Subcutaneous abdominal adipose tissue (tissue), 5 donors: ENCODE results near the gene CCR8.
A peak's percentile ranks its signal among the peaks of the same experiment; 100 is the strongest.

ENCODE experiments used
- H3K27ac ChIP-seq: one replicate; pipeline ENCODE4 v1.7.0; 2013; ENCODE audit warnings: low read depth, mild to moderate bottlenecking, inconsistent platforms, low read length, moderate library complexity
- H3K27me3 ChIP-seq, 5 donors: one replicate each; pipeline ENCODE4 v1.7.0; 2013; ENCODE audit warnings: low read length in 5 of 5, inconsistent platforms in 1 of 5; ENCODE audit not compliant: control insufficient read depth in 5 of 5, insufficient read depth in 4 of 5
- H3K36me3 ChIP-seq, 5 donors: one replicate each; pipeline ENCODE4 v1.7.0; 2013; ENCODE audit warnings: low read length in 5 of 5; ENCODE audit not compliant: control insufficient read depth in 5 of 5, insufficient read depth in 5 of 5
- H3K4me1 ChIP-seq, 5 donors: one replicate each; pipeline ENCODE4 v1.7.0; 2013; ENCODE audit warnings: low read length in 5 of 5, mild to moderate bottlenecking in 3 of 5, moderate library complexity in 1 of 5; ENCODE audit not compliant: control insufficient read depth in 5 of 5, insufficient read depth in 5 of 5
- H3K4me3 ChIP-seq, 5 donors: one replicate each; pipeline ENCODE4 v1.7.0; 2013; ENCODE audit warnings: low read length in 5 of 5, low read depth in 1 of 5
- H3K9ac ChIP-seq, 5 donors: one replicate each; pipeline ENCODE4 v1.7.0; 2013; ENCODE audit warnings: low read length in 5 of 5, mild to moderate bottlenecking in 4 of 5, moderate library complexity in 3 of 5
- H3K9me3 ChIP-seq, 5 donors: one replicate each; pipeline ENCODE4 v1.7.0; 2013; ENCODE audit warnings: low read length in 5 of 5; ENCODE audit not compliant: control insufficient read depth in 5 of 5
- donor health status: healthy.
- donor health status: healthy.
- donor health status: healthy.
- donor health status: healthy.
- donor health status: healthy.

CCR8 gene, protein sequence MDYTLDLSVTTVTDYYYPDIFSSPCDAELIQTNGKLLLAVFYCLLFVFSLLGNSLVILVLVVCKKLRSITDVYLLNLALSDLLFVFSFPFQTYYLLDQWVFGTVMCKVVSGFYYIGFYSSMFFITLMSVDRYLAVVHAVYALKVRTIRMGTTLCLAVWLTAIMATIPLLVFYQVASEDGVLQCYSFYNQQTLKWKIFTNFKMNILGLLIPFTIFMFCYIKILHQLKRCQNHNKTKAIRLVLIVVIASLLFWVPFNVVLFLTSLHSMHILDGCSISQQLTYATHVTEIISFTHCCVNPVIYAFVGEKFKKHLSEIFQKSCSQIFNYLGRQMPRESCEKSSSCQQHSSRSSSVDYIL

DNA sequence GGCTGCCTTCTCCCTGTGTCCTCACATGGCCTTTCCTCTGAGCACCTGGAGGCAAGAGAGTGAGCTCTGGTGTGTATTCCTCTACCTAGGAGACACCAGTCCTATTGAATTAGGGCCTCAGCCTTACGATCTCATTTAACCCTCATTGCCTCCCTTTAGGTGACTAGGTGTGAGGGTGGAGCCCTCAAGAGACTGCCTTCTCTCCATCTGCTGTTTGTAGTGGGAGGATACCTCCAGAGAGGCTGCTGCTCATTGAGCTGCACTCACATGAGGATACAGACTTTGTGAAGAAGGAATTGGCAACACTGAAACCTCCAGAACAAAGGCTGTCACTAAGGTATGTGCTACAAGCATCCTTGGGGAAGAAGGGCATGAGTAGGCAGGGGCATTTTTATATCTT lies at the start of gene CCR8:
Gene CCR8 (plus strand): TSS at position 217 of the 400 bp plus-strand sequence. CDS start 2,623 bp downstream, outside the sequence.
- Histone ChIP-seq H3K4me3 (no peak within 1 kb of the TSS), H3K9ac (no peak within 1 kb of the TSS), H3K27ac (no peak within 1 kb of the TSS), H3K27me3 (no peaks in the 10 kb centered on the region), H3K36me3 (no peaks in the 10 kb centered on the region), H3K4me1 (no peaks in the 10 kb centered on the region), H3K9me3 (no peaks in the 10 kb centered on the region)

DNA sequence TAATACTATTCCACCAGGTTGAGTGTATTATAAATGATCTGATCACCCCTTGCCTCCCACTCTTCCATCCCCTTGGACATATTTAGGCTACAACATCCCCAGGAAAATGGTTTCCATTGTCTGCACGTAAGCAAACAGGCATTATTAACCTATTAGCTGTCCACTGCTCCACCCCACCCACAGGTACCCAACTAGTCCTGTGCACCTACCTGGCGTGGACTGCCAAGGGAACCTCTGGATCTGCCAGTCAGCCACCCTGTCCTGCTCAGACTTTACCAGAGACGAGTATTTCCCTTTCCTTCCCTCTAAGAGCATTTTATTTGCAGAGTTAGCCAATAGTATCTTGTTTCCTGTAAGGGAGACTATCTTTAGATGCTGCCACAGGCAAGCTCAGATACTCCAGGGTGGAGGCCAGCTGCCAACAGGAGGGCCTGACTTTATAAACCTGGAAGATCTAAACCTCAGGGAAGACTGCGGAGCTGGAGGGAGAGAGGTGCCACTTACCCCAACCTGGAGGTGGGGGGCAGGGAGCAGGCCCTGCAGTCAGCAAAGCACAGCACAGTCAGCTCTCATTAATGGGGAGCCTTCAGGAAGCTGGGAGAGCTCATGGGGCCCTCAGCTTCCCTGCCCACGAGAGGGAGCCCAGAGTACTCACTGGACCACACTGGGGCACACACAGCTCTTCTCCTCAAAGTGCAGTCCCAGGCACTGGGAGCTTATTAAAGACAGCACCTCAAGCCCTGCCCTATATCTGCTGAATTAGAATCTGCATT lies 49.6 kb upstream of the CCR8 start, which contains the start of gene CX3CR1:
Gene CX3CR1 (minus strand): TSS at position 292 of the 773 bp plus-strand sequence. CDS start 13,527 bp downstream, outside the sequence.
- H3K4me1 ChIP-seq, result peaks cover 0 to 27% (median 5%) of the 10 kb centered on the region in 5 donors
- no peak within 1 kb of the TSS for H3K9ac ChIP-seq
- no peaks in the 10 kb centered on the region for H3K9me3 ChIP-seq
- H3K36me3 ChIP-seq, result no peaks in the 10 kb centered on the region
- no peak within 1 kb of the TSS for H3K27ac ChIP-seq
- H3K4me3 ChIP-seq, result no peak within 1 kb of the TSS
- peaks cover 0 to 3% (median 0%) of the 10 kb centered on the region in 5 donors for H3K27me3 ChIP-seq

DNA sequence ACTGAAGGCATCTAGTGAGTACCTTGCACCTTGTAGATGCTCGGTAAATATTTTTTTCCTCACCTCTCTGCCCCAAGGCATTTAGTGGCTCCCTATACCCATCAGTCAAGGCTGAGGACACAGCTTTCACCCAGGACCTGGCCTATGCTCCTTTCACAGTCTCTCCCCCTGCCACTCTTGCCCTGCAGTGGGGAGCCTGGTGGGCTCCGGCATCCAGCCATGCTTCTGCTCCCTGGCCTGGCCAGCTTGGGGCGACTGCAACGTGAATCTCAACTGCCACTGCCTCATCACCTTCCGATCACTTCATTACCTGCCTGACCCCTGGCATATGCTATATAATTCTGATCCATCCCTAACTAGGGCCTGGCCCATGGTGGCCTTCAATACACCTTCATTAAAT lies 48.9 kb upstream of the CCR8 start:
- Histone ChIP-seq H3K9me3 (no peaks in the 10 kb centered on the region), H3K27ac (no peak overlapping the region), H3K27me3 (peaks cover 0 to 3% (median 0%) of the 10 kb centered on the region in 5 donors), H3K9ac (no peak overlapping the region), H3K4me1 (peaks cover 0 to 31% (median 5%) of the 10 kb centered on the region in 5 donors), H3K36me3 (no peaks in the 10 kb centered on the region), H3K4me3 (no peak overlapping the region)

DNA sequence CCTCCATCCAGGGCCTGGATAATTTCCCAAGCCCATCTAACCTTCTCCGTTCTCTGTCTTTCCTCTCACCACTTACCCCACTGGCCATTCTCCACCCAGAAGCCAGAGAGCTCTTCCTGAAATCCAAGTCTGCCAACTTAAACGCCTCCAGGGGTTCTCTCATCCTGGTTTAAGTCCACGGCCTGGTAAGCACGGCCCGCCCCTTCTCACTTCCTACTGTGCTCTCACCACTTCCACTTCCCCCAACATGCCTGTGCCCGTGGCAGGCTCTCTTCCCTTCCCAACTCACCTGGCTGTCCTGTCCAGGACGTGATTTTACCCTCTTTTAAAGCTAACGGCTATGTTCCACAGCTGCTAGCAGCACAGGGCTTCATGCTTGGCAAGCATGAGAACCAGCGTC lies 48.0 kb upstream of the CCR8 start:
- no peaks in the 10 kb centered on the region for H3K36me3 ChIP-seq
- H3K9ac ChIP-seq, result no peak overlapping the region
- no peak overlapping the region for H3K27ac ChIP-seq
- no peaks in the 10 kb centered on the region for H3K9me3 ChIP-seq
- H3K27me3 ChIP-seq, result peaks cover 0 to 3% (median 0%) of the 10 kb centered on the region in 5 donors
- no peak overlapping the region for H3K4me3 ChIP-seq
- H3K4me1 ChIP-seq, result peaks cover 0 to 31% (median 5%) of the 10 kb centered on the region in 5 donors

DNA sequence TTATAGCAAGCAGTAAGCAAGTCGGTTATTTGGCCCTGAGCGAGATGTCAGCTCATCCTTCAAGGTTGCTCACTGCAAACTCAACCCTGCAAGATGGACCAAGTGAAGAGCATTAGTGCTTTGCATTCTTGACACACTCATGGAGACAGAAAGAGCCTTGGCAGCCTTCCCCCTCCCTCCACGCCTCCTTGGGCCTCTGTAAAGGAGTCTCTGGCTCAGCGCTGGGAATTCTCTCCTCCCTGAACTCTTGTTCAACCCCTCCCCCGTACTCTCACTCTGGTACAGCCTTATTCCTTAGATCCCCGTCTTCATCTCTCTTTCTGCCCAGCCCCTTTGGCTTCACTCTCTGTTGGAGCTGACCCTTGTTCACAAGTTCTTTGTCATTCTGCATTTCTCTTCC lies 47.5 kb upstream of the CCR8 start:
- Histone ChIP-seq H3K4me1 (peaks cover 0 to 31% (median 5%) of the 10 kb centered on the region in 5 donors), H3K4me3 (no peak overlapping the region), H3K36me3 (no peaks in the 10 kb centered on the region), H3K9ac (no peak overlapping the region), H3K27me3 (peaks cover 0 to 3% (median 0%) of the 10 kb centered on the region in 5 donors), H3K27ac (no peak overlapping the region), H3K9me3 (no peaks in the 10 kb centered on the region)

DNA sequence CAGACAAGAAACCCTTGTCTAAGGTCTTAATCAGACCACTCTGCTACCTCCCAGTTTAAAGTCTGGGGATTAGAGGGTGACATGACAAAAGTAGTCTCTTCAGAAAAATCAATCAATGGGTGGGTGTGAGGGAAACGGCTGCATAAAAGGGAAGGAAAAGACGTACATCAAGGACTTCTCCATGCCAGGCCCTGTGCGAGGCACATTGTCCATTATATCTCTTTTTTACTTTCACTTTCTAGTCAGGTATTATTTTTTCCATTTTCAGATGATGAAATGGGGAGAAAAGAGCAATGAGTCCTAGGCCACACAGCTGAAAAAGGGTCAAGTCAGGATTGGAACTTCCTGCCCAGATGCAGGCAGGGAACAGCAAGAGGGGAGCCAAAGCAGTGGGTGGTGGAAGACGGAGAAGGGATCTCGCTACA lies 45.0 kb upstream of the CCR8 start:
- H3K4me3 ChIP-seq, result peak overlapping the region in 4 of 5 donors; percentile 14 to 23 (median 18)
- peaks cover 0 to 3% (median 0%) of the 10 kb centered on the region in 5 donors for H3K27me3 ChIP-seq
- no peaks in the 10 kb centered on the region for H3K9me3 ChIP-seq
- H3K36me3 ChIP-seq, result no peaks in the 10 kb centered on the region
- H3K27ac ChIP-seq, result no peak overlapping the region
- peak overlapping the region in 1 of 5 donors; percentile 31 for H3K9ac ChIP-seq
- peaks cover 0 to 34% (median 5%) of the 10 kb centered on the region in 5 donors for H3K4me1 ChIP-seq

DNA sequence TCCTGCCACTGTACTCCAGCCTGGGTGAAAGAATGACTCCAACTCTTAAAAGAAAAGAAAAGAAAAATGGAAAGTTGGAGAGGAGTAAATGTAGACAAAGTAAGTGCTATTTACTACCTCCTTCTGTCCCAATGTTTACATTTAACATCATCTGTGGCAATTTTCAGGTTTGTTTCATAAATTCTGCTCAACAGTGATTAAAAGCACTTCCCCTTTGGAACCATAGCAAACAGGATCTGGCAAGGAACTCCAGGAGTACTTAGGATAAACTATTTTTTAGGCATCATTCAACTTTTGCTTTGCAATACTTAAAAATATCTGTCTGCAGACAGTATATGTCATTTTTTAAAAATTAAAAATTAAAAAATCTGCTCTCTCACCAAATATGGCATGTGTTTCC lies 44.2 kb upstream of the CCR8 start:
- H3K27me3 ChIP-seq, result peaks cover 0 to 3% (median 0%) of the 10 kb centered on the region in 5 donors
- no peak overlapping the region for H3K9ac ChIP-seq
- H3K27ac ChIP-seq, result no peak overlapping the region
- H3K4me1 ChIP-seq, result peaks cover 0 to 26% (median 5%) of the 10 kb centered on the region in 5 donors
- no peaks in the 10 kb centered on the region for H3K36me3 ChIP-seq
- H3K4me3 ChIP-seq, result no peak overlapping the region
- H3K9me3 ChIP-seq, result no peaks in the 10 kb centered on the region

DNA sequence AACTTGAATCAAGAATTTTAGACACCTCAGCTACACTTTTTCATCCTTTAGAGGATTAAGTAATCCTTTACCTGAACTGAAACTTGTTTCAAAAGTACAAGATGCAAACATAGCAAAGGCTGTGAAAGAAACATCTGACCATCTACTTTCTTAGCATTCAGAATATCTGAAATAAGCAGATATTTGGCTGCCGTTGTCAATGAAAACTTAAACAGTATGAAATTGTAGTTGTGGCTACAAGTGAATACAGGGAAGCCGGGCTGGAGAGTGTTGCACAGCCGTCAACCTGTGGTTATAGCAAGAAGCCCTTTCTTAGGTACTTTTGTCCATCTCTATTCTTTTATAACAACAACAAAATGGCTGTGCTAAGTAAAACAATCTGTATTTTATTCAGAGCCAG lies 42.7 kb upstream of the CCR8 start:
- Histone ChIP-seq H3K27me3 (peaks cover 0 to 2% (median 0%) of the 10 kb centered on the region in 5 donors), H3K9me3 (no peaks in the 10 kb centered on the region), H3K27ac (no peak overlapping the region), H3K36me3 (no peaks in the 10 kb centered on the region), H3K4me1 (peaks cover 0 to 17% (median 5%) of the 10 kb centered on the region in 5 donors), H3K4me3 (no peak overlapping the region), H3K9ac (no peak overlapping the region)

DNA sequence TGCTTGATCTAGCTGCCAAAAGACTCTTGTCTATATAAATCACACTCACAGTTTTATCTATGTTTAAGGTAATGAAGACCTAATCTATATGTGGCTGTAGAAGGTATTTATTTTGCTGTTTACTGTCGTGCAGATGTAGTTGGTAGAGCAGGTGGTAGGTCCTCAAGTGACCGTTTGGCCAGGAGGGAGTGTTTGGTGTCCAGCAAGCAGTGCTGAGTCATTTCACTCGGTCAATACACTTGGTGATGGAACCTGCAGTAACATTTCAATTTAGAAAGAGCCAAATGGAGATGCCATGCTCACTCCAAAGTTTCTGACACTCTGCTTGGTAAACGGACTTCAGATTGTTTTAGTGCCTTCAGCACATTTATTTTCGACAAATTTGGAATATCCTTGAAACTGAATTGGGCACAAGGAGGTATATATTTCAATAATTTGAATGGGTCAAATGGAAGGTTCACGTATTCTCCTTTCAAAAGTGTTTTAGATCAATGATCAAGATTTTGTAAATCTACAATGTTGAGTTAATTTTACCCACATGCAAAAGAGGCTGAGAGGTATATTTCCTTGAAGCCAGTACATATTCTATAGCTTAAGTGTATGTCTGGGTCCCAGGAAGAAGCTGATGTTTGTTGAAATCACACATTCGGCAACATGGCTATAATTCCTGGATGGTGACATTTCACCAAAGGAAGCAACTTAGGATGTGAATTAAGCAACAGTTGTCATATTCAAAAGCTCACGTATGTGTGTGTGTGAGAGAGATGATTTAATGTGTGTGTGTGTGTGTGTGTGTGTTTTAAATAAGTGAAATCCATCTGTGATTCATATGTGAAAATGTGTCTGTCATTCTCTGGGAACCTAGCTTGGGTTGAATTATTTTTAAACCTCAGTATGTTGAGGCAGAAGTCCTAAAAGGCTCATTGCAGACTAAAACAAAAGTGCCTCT lies 42.0 kb upstream of the CCR8 start:
- Histone ChIP-seq H3K9ac (no peak overlapping the region), H3K4me3 (no peak overlapping the region), H3K4me1 (peaks cover 0 to 17% (median 5%) of the 10 kb centered on the region in 5 donors), H3K27me3 (no peaks in the 10 kb centered on the region), H3K27ac (no peak overlapping the region), H3K9me3 (no peaks in the 10 kb centered on the region), H3K36me3 (no peaks in the 10 kb centered on the region)
